Choroid plexus epithelial cell (primary cell): ENCODE results near the gene KIF16B.
"Not testable (repeated sequence)": the region's sequence is repeated elsewhere in the genome, so short reads cannot be mapped to it uniquely, and the experiment has no call there.

Experiments used
- DNase-seq: peaks from one replicate; pipeline ENCODE4 v3.0.0-alpha.2; 2010; ENCODE audit warnings: low read depth
- H3K4me3 ChIP-seq: 2 replicates; pipeline ENCODE4 v1.5.1; 2011; ENCODE audit warnings: low read depth, mild to moderate bottlenecking, control low read depth, low read length, moderate library complexity
- CTCF ChIP-seq: conservative IDR thresholded peaks from 2 replicates; pipeline ENCODE4 v1.5.1; 2011; ENCODE audit warnings: low read depth, mild to moderate bottlenecking, control low read depth, inconsistent platforms, low read length, moderate library complexity

The KIF16B gene

GRCh38 chr20:16441546-16442164 lies 131.6 kb downstream of the KIF16B start:
- no peak overlapping the region for H3K4me3 ChIP-seq
- DNase-seq, result no peak
- no peak for TF ChIP-seq CTCF

- TF ChIP-seq CTCF, result no peak
- no peak overlapping the region for H3K4me3 ChIP-seq
- no peak for DNase-seq
Observed at GRCh38 chr20:16440686-16441085, 132.6 kb downstream of the KIF16B start.

GRCh38 chr20:16439540-16439939 lies 133.7 kb downstream of the KIF16B start:
- not testable (repeated sequence) for H3K4me3 ChIP-seq, DNase-seq

- no peak for TF ChIP-seq CTCF
- H3K4me3 ChIP-seq, result no peak overlapping the region
- no peak for DNase-seq
Observed at GRCh38 chr20:16438100-16438499, 135.1 kb downstream of the KIF16B start.

GRCh38 chr20:16437387-16437996 lies 135.8 kb downstream of the KIF16B start:
- TF ChIP-seq CTCF, result no peak
- no peak overlapping the region for H3K4me3 ChIP-seq
- no peak for DNase-seq

- H3K4me3 ChIP-seq, result no peak overlapping the region
- peak; percentile 83 for TF ChIP-seq CTCF
- peak; percentile 63 for DNase-seq
Observed at GRCh38 chr20:16434062-16434664, 139.1 kb downstream of the KIF16B start.

GRCh38 chr20:16433293-16433580 lies 140.0 kb downstream of the KIF16B start:
- no peak overlapping the region for H3K4me3 ChIP-seq
- peak; percentile 26 for DNase-seq
- TF ChIP-seq CTCF, result no peak
